HEK293T (cell line): ENCODE data around the gene SEC61A2.

Source experiments
- ELF4 ChIP-seq: fragments of 450-650 bp; IDR thresholded peaks from 2 replicates; pipeline ENCODE4 v1.6.1; 2017; ENCODE audit warnings: antibody characterized with exemption
- FOXA1 ChIP-seq: fragments of 450-650 bp; IDR thresholded peaks from 2 replicates; pipeline ENCODE4 v1.6.1; 2016; ENCODE audit warnings: mild to moderate bottlenecking
- FOXK2 ChIP-seq: fragments of 450-650 bp; IDR thresholded peaks from 2 replicates; pipeline ENCODE4 v1.6.1; 2016; ENCODE audit warnings: mild to moderate bottlenecking
- FOXM1 ChIP-seq: fragments of 450-650 bp; IDR thresholded peaks from 2 replicates; pipeline ENCODE4 v1.6.1; 2017; ENCODE audit warnings: mild to moderate bottlenecking, borderline replicate concordance
- HDGF ChIP-seq: fragments of 450-650 bp; IDR thresholded peaks from 2 replicates; pipeline ENCODE4 v1.6.1; 2017; ENCODE audit warnings: antibody characterized with exemption, borderline replicate concordance
- SUZ12 ChIP-seq: fragments of 450-650 bp; IDR thresholded peaks from 2 replicates; pipeline ENCODE4 v1.6.1; 2016; ENCODE audit warnings: mild to moderate bottlenecking
- TARDBP ChIP-seq: fragments of 450-650 bp; IDR thresholded peaks from 2 replicates; pipeline ENCODE4 v1.6.1; 2016
- ZNF384 ChIP-seq: fragments of 450-650 bp; IDR thresholded peaks from 2 replicates; pipeline ENCODE4 v1.6.1; 2016

DNA sequence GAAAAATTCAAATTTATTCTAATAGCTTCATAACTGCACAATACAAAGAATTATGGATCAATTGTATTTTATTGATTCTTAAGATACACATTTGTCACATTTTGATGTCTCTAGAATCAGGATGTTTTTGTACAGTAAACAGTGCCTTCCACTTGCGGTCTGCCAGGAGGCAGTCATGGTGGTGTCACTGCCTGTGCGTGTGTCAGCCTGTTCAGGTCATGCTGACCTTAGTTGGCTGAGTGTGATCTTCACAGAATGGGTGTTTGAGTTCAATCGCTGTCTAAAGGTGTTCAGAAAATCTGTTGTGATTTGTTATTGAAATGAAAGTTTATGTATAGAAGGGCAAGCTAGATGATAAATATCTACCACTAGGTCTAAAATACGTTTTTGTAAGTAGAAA lies 20.7 kb downstream of the SEC61A2 start:
- TF ChIP-seq ELF4 (no peak), TARDBP (no peak), ZNF384 (no peak), FOXK2 (no peak), FOXM1 (no peak), FOXA1 (no peak), HDGF (no peak), SUZ12 (no peak)
